GM12891 (cell line): Measurements from ENCODE around the gene SEMA6C.

Source experiments
- POLR2A ChIP-seq: IDR thresholded peaks from 2 replicates; pipeline ENCODE4 v1.6.1; 2011; ENCODE audit warnings: low read depth, low read length, control low read depth
- POLR2AphosphoS5 ChIP-seq: IDR thresholded peaks from 2 replicates; pipeline ENCODE4 v1.6.1; 2011; ENCODE audit warnings: low read depth, low read length, control low read depth
- POU2F2 ChIP-seq: IDR thresholded peaks from 2 replicates; pipeline ENCODE4 v1.6.1; 2011; ENCODE audit warnings: low read depth, mild to moderate bottlenecking, control low read depth, low read length, moderate library complexity
- SPI1 ChIP-seq: IDR thresholded peaks from 2 replicates; pipeline ENCODE4 v1.6.1; 2011; ENCODE audit warnings: low read depth, low read length, control low read depth

- TF ChIP-seq POLR2A (no peak), POLR2AphosphoS5 (no peak), POU2F2 (no peak), SPI1 (peak; percentile 86)
These were observed 12.9 kb upstream of the SEMA6C start for GRCh38 chr1:151159373-151159772.
